GM12878 (cell line): Measurements from ENCODE around the gene INKA1. TPM values are rescaled to one million over a fixed set of nuclear protein-coding genes. Genes with fewer than 3 reads are reported as not detected.

ENCODE experiments used
- ATAC-seq: fragments of 200-7000 bp; cut with Tn5 transposase; 3 replicates; pipeline ENCODE4 v1.9.1; 2020; ENCODE audit warnings: mild to moderate bottlenecking, moderate library complexity
- BruUV-seq: library from RNA; stranded (reverse); fragments of 400-500 nt; replicated peaks from 2 replicates; lab custom pipeline; 2021; lab: Mats Ljungman, UMichigan
- CTCF ChIA-PET: fragments of 300-600 bp; sonication (Branson Sonifier 250); formaldehyde crosslinking; extraction: SDS; loops from one replicate; lab custom pipeline; 2021; ENCODE audit warnings: inconsistent platforms; lab: Yijun Ruan, JAX
- POLR2A ChIA-PET: fragments of 350-600 bp; formaldehyde crosslinking; extraction: SDS; loops from one replicate; lab custom pipeline; 2021; ENCODE audit warnings: inconsistent platforms; lab: Charles Lee
- RAD21 ChIA-PET: fragments of 300-600 bp; sonication (Branson Sonifier 250); formaldehyde crosslinking; loops from one replicate; lab custom pipeline; 2023; ENCODE audit warnings: antibody characterized with exemption; ENCODE audit not compliant: unreplicated experiment; lab: Charles Lee
- SMC1A ChIA-PET: fragments of 300-600 bp; sonication (Branson Sonifier 250); formaldehyde crosslinking; loops from one replicate; lab custom pipeline; 2023; ENCODE audit not compliant: unreplicated experiment, uncharacterized antibody; lab: Charles Lee
- DNase-seq: peaks from one replicate; pipeline ENCODE4 v3.0.0-alpha.2; 2011; ENCODE audit warnings: low read depth, low spot score
- FAIRE-seq: peaks from 3 replicates; lab custom pipeline; 2011; peaks lifted over from hg19 to GRCh38; lab: Jason Lieb, UNC
- H2AFZ ChIP-seq: 2 replicates; pipeline ENCODE4 v1.6.0; 2011; ENCODE audit warnings: low read depth, low read length, control low read depth; ENCODE audit not compliant: control insufficient read depth
- H3K27ac ChIP-seq: 2 replicates; pipeline ENCODE4 v1.5.1; 2011; ENCODE audit warnings: control low read depth; ENCODE audit not compliant: control insufficient read depth, insufficient read depth
- H3K27me3 ChIP-seq, 2 experiments: replicated peaks in 1 of 2; 2 replicates each; pipeline versions ENCODE4 v1.6.0 to v1.6.1; 2011; ENCODE audit warnings: low read length in 1 of 2; ENCODE audit not compliant: control insufficient read depth in 2 of 2, insufficient read depth in 2 of 2
- H3K36me3 ChIP-seq, 2 experiments: 2 replicates each; pipeline ENCODE4 v1.5.1; 2011; ENCODE audit warnings: low read length in 1 of 2; ENCODE audit not compliant: control insufficient read depth in 2 of 2, insufficient read depth in 2 of 2
- H3K4me1 ChIP-seq: 2 replicates; pipeline ENCODE4 v1.6.1; 2011; ENCODE audit warnings: mild to moderate bottlenecking, low read length, moderate library complexity, mixed read lengths; ENCODE audit not compliant: control insufficient read depth, insufficient read depth
- H3K4me2 ChIP-seq: 2 replicates; pipeline ENCODE4 v1.6.0; 2011; ENCODE audit warnings: control low read depth; ENCODE audit not compliant: control insufficient read depth, insufficient read depth
- H3K4me3 ChIP-seq: fragments of 200-600 bp; sonication (generic); 2 replicates; pipeline ENCODE4 v1.5.1; 2016
- H3K79me2 ChIP-seq: 2 replicates; pipeline ENCODE4 v1.6.0; 2011; ENCODE audit warnings: low read length; ENCODE audit not compliant: control insufficient read depth, insufficient read depth
- H3K9ac ChIP-seq: 2 replicates; pipeline ENCODE4 v1.8.0; 2011; ENCODE audit warnings: low read length, control low read depth, mixed read lengths; ENCODE audit not compliant: control insufficient read depth, insufficient read depth
- H3K9me3 ChIP-seq: replicated peaks from 3 replicates; pipeline ENCODE4 v1.5.1; 2011; ENCODE audit warnings: mild to moderate bottlenecking, low read length; ENCODE audit not compliant: control insufficient read depth, insufficient read depth
- H4K20me1 ChIP-seq: 2 replicates; pipeline ENCODE4 v1.6.0; 2011; ENCODE audit not compliant: control insufficient read depth, insufficient read depth
- BMI1 ChIP-seq: fragments of 450-650 bp; IDR thresholded peaks from 2 replicates; pipeline ENCODE4 v1.6.1; 2016; ENCODE audit warnings: mild to moderate bottlenecking, moderate library complexity, borderline replicate concordance
- ESRRA ChIP-seq: IDR thresholded peaks from 2 replicates; pipeline ENCODE4 v1.6.1; 2012; ENCODE audit warnings: mild to moderate bottlenecking, low read length, improper control_type of control experiment
- NFIC ChIP-seq: IDR thresholded peaks from 2 replicates; pipeline ENCODE4 v1.6.1; 2012; ENCODE audit warnings: low read depth, mild to moderate bottlenecking, inconsistent platforms, low read length, moderate library complexity
- RUNX3 ChIP-seq: IDR thresholded peaks from 2 replicates; pipeline ENCODE4 v1.6.1; 2012; ENCODE audit warnings: low read length, inconsistent platforms
- SPI1 ChIP-seq: IDR thresholded peaks from 2 replicates; pipeline ENCODE4 v1.6.1; 2011; ENCODE audit warnings: low read depth, mild to moderate bottlenecking, low read length, moderate library complexity, borderline replicate concordance; ENCODE audit not compliant: insufficient read depth
- SREBF2 ChIP-seq: IDR thresholded peaks from 2 replicates; pipeline ENCODE4 v1.6.1; 2012; ENCODE audit warnings: mild to moderate bottlenecking, low read length
- YBX1 ChIP-seq: fragments of 450-650 bp; IDR thresholded peaks from 2 replicates; pipeline ENCODE4 v1.6.1; 2016; ENCODE audit warnings: antibody characterized with exemption
- ZNF622 ChIP-seq: fragments of 450-650 bp; IDR thresholded peaks from 2 replicates; pipeline ENCODE4 v1.6.1; 2017; ENCODE audit warnings: mild to moderate bottlenecking, inconsistent platforms
- WGBS: methylation state at CpG from one replicate; pipeline ENCODE4 v1.1.6; 2016; ENCODE audit warnings: low lambda C conversion rate; ENCODE audit not compliant: insufficient replicate concordance, insufficient coverage; ENCODE audit errors: missing lambda C conversion rate; 5-methylcytosine and 5-hydroxymethylcytosine counted together
- in situ Hi-C: fragments of 300-500 bp; cut with MboI; formaldehyde crosslinking; loops from 9 replicates; pipeline ENCODE4 v1.14.3; 2018; ENCODE audit warnings: mixed read lengths
- intact Hi-C: fragments of 100-400 bp; cut with micrococcal nuclease; formaldehyde crosslinking; loops from one replicate; pipeline ENCODE4 v1.14.2; 2022; ENCODE audit not compliant: unreplicated experiment
- polyA plus RNA-seq, 11 experiments: library from polyadenylated mRNA; depleted of rRNA in 4 of 11; unstranded in 6 of 11; stranded (reverse) in 5 of 11; fragments of >200 nt; fragmentation: Nextera tagmentation in 4 of 11; fragmentation: Illumina TruSeq in 1 of 11; extraction: Ambion mirVana in 4 of 11; extraction: Trizol in 1 of 11; gene quantifications; 1 replicate in 1 of 11; 2 replicates in 10 of 11; pipeline versions ENCODE4 v1.2.1 to v1.2.3, GENCODE V29; 2011 to 2016; ENCODE audit warnings: inconsistent platforms in 2 of 11, missing spikeins in 2 of 11, low read depth in 1 of 11
- total RNA-seq, 4 experiments: library from RNA; depleted of rRNA in 3 of 4; stranded (reverse); fragments of >200 nt in 3 of 4; fragmentation: Illumina TruSeq in 1 of 4; extraction: Trizol in 1 of 4; gene quantifications; 2 replicates each; pipeline versions ENCODE4 v1.2.1 to v1.2.3, GENCODE V29; 2013 to 2021
- TF ChIP-seq, protein P1 (sequence below): fragments of 450-650 bp; IDR thresholded peaks from 2 replicates; pipeline ENCODE4 v1.6.1; 2014; ENCODE audit warnings: mild to moderate bottlenecking
- TF ChIP-seq, protein P2 (sequence below): fragments of 450-650 bp; conservative IDR thresholded peaks from 2 replicates; pipeline ENCODE4 v1.6.1; 2017; ENCODE audit warnings: mild to moderate bottlenecking, moderate library complexity
- TF ChIP-seq, protein P3 (sequence below): fragments of 450-650 bp; IDR thresholded peaks from 2 replicates; pipeline ENCODE4 v1.6.1; 2017; ENCODE audit warnings: mild to moderate bottlenecking, moderate library complexity

The INKA1 gene
- total and polyA plus RNA-seq, 10 of the 15 experiments (the other 5 are each of a cell fraction or from before 2014, with no cell fraction given): 0.32 to 10.5 (median 4.9) TPM

DNA sequence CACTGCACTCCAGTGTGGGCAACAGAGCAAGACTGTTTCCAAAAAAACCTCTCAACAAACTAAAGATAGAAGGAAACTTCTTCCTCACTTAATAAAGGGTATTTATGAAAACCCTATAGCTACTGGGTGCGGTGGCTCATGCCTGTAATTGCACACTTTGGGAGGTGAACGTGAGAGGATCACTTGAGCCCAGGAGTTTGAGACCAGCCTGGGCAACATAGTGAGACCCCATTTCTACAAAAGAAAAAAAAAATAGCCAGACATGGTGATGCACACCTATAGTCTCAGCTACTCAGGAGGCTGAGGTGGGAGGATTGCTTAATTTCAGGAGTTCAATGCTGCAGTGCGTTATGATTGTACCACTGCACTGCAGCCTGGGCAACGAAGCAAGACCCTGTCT lies 39.1 kb upstream of the INKA1 start:
- Histone ChIP-seq H3K36me3 (no peaks in the 10 kb centered on the region; a peak in 1 of 4 replicates), H3K27ac (no peak overlapping the region), H3K4me1 (no peaks in the 10 kb centered on the region), H3K79me2 (peaks cover 5% of the 10 kb centered on the region), H3K27me3 (no peaks in the 10 kb centered on the region), H3K4me3 (no peak overlapping the region), H2AFZ (no peak overlapping the region), H3K9ac (no peak overlapping the region), H3K9me3 (no peaks in the 10 kb centered on the region), H3K4me2 (no peak overlapping the region), H4K20me1 (no peaks in the 10 kb centered on the region; the same call in 1 of the 2 replicates)
- no peak for DNase-seq
- BruUV-seq: no TSS peak
- CTCF ChIA-PET: interaction anchor here (0.6 kb wide), 1 partner anchor 10 kb away, joined by 4 read pairs; no protein-coding TSS in a partner anchor
- no peak for FAIRE-seq
- 96% methylated on average over 4 of the region's 4 CpGs for WGBS
- ATAC-seq: no peak
- TF ChIP-seq ESRRA: no peak
- no peak for TF ChIP-seq SREBF2
- TF ChIP-seq BMI1: no peak
- TF ChIP-seq NFIC: no peak
- no peak for TF ChIP-seq SPI1
- POLR2A ChIA-PET: no interaction called here
- intact Hi-C loops: no loop called here
- SMC1A ChIA-PET: no interaction called here
- in situ Hi-C loops: no loop called here
- RAD21 ChIA-PET: no interaction called here

DNA sequence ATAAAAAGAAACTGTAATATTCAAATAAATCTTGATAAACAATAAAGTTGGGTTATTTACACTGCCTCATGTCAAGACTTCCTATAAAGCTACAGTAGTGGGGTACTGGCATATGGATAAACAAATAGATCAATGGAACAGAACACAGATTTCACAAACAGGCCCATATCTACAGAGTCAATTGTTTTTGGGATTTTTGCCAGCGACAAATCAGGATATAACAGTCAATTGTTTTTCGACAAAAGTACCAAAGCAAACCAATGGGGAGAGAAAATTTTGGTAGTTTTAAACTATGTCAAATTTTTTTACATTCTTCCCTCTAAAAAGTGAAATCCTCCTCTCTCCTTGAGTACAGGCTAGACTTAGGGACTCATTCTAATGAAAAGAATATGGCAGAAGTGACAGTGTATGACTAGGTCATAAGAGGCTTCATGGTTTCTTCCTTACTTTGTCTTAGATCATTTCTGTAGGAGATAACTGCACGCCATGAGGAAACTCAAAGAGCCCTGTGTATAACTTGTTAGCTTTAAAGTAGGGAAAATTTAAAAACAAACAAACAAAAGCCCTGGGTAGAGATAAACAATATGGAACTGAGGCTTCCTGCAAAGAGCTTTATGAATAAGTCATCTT lies 33.7 kb upstream of the INKA1 start:
- BruUV-seq: no TSS peak
- no peaks in the 10 kb centered on the region for H3K36me3 ChIP-seq
- H3K4me2 ChIP-seq: no peak overlapping the region
- no peaks in the 10 kb centered on the region for H3K4me1 ChIP-seq
- H3K4me3 ChIP-seq: no peak overlapping the region
- no peak overlapping the region for H3K9ac ChIP-seq
- WGBS: 94% methylated on average over 3 of the region's 3 CpGs
- intact Hi-C loops (no loop called here), in situ Hi-C loops (no loop called here)
- DNase-seq: no peak
- ATAC-seq: no peak
- peaks cover 10% of the 10 kb centered on the region for H3K79me2 ChIP-seq
- ChIA-PET POLR2A (no interaction called here), CTCF (interaction anchor here (1.4 kb wide), 1 partner anchor 12 kb away, joined by 3 read pairs; no protein-coding TSS in a partner anchor), RAD21 (no interaction called here), SMC1A (interaction anchor here (1.5 kb wide), 1 partner anchor 10 kb away, joined by 4 read pairs; no protein-coding TSS in a partner anchor)
- H3K27me3 ChIP-seq: no peaks in the 10 kb centered on the region
- no peak overlapping the region for H2AFZ ChIP-seq
- H4K20me1 ChIP-seq: peaks cover 4% of the 10 kb centered on the region
- no peak for FAIRE-seq
- H3K9me3 ChIP-seq: no peaks in the 10 kb centered on the region
- H3K27ac ChIP-seq: no peak overlapping the region
- TF ChIP-seq ZNF622 (no peak), RUNX3 (no peak), YBX1 (no peak)
- TF ChIP-seq, protein P1, sequence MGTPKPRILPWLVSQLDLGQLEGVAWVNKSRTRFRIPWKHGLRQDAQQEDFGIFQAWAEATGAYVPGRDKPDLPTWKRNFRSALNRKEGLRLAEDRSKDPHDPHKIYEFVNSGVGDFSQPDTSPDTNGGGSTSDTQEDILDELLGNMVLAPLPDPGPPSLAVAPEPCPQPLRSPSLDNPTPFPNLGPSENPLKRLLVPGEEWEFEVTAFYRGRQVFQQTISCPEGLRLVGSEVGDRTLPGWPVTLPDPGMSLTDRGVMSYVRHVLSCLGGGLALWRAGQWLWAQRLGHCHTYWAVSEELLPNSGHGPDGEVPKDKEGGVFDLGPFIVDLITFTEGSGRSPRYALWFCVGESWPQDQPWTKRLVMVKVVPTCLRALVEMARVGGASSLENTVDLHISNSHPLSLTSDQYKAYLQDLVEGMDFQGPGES: no peak
- TF ChIP-seq, protein P2, sequence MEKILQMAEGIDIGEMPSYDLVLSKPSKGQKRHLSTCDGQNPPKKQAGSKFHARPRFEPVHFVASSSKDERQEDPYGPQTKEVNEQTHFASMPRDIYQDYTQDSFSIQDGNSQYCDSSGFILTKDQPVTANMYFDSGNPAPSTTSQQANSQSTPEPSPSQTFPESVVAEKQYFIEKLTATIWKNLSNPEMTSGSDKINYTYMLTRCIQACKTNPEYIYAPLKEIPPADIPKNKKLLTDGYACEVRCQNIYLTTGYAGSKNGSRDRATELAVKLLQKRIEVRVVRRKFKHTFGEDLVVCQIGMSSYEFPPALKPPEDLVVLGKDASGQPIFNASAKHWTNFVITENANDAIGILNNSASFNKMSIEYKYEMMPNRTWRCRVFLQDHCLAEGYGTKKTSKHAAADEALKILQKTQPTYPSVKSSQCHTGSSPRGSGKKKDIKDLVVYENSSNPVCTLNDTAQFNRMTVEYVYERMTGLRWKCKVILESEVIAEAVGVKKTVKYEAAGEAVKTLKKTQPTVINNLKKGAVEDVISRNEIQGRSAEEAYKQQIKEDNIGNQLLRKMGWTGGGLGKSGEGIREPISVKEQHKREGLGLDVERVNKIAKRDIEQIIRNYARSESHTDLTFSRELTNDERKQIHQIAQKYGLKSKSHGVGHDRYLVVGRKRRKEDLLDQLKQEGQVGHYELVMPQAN: no peak
- TF ChIP-seq, protein P3, sequence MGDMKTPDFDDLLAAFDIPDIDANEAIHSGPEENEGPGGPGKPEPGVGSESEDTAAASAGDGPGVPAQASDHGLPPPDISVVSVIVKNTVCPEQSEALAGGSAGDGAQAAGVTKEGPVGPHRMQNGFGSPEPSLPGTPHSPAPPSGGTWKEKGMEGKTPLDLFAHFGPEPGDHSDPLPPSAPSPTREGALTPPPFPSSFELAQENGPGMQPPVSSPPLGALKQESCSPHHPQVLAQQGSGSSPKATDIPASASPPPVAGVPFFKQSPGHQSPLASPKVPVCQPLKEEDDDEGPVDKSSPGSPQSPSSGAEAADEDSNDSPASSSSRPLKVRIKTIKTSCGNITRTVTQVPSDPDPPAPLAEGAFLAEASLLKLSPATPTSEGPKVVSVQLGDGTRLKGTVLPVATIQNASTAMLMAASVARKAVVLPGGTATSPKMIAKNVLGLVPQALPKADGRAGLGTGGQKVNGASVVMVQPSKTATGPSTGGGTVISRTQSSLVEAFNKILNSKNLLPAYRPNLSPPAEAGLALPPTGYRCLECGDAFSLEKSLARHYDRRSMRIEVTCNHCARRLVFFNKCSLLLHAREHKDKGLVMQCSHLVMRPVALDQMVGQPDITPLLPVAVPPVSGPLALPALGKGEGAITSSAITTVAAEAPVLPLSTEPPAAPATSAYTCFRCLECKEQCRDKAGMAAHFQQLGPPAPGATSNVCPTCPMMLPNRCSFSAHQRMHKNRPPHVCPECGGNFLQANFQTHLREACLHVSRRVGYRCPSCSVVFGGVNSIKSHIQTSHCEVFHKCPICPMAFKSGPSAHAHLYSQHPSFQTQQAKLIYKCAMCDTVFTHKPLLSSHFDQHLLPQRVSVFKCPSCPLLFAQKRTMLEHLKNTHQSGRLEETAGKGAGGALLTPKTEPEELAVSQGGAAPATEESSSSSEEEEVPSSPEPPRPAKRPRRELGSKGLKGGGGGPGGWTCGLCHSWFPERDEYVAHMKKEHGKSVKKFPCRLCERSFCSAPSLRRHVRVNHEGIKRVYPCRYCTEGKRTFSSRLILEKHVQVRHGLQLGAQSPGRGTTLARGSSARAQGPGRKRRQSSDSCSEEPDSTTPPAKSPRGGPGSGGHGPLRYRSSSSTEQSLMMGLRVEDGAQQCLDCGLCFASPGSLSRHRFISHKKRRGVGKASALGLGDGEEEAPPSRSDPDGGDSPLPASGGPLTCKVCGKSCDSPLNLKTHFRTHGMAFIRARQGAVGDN: no peak
